ENCODE results near the gene GPBAR1.
"Not testable (repeated sequence)": the region's sequence is repeated elsewhere in the genome, so short reads cannot be mapped to it uniquely, and the experiment has no call there.

Gene GPBAR1

DNA sequence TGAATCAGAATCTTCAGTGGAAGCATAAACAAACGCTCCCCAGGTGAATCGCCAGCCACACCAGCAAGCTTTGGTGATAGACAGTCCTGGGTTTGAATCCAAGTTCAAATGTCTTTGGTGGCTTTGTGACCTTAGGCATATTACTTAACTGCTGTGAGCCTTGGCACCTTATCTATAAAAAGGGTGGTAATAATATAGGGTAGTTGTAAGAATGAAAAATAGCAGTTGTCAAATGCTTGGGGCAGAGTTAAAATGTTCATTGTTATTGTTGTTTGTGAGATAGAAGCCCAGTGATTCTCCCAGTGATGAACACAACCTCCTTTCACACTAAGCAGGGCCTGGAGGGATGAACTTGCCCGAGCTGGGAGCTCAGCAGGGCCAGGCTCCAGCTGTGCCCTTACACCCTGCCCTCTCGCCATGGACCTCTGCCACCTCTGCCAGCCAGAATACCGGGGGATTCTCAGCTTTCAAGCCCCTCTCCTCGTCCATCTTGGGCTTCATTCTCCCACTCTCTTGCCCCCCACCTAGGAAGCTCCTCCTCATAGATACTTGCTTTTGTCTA, 37.6 kb downstream of the GPBAR1 start:
- H3K27ac ChIP-seq (ENCODE audit: low read length) = no peak overlapping the region

DNA sequence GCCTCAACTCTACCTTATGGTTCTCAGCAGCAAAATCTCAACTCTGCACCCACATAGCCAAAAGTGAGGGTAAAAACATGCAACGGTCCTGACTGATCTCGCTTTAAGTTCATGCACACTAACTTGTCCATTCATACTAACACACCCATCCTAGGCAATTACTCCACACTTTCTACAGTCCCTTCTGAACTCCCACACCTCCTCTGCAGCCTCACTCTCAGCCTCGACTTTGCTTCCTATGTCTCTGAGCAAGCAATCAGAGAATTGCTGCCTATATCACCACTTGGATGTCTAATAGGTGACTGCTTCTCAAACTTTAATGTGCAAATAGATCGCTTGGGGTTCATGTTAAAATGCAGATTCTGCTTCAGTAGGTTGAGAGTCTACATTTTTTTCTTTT, 39.3 kb downstream of the GPBAR1 start:
- WGBS (ENCODE audit: insufficient coverage, insufficient read length) = no CpG with 5 or more reads among the region's 4 CpGs
- no peaks in the 10 kb centered on the region for H3K9me3 ChIP-seq (ENCODE audit: control insufficient read depth, insufficient read depth, low read length)
- no peaks in the 10 kb centered on the region for H3K36me3 ChIP-seq (ENCODE audit: control insufficient read depth, insufficient read depth, low read length)
- H3K27ac ChIP-seq (ENCODE audit: low read length) = no peak overlapping the region
- no peak for DNase-seq (ENCODE audit: low read depth, low spot score)
- H3K4me1 ChIP-seq (ENCODE audit: control insufficient read depth, insufficient read depth, low read length) = no peaks in the 10 kb centered on the region; the same call in 1 of the 2 replicates
- no peak overlapping the region for H3K4me3 ChIP-seq (ENCODE audit: low read length)
- H3K27me3 ChIP-seq (ENCODE audit: control insufficient read depth, insufficient read depth, low read length) = no peaks in the 10 kb centered on the region

More for the DNA sequence above, 37.6 kb downstream of the GPBAR1 start:
- WGBS (ENCODE audit: insufficient coverage, insufficient read length) = no CpG with 5 or more reads among the region's 6 CpGs
- Histone ChIP-seq H3K36me3 (ENCODE audit: control insufficient read depth, insufficient read depth, low read length) (no peaks in the 10 kb centered on the region), H3K9me3 (ENCODE audit: control insufficient read depth, insufficient read depth, low read length) (no peaks in the 10 kb centered on the region), H3K4me1 (ENCODE audit: control insufficient read depth, insufficient read depth, low read length) (peaks cover 2% of the 10 kb centered on the region; the same call in 1 of the 2 replicates), H3K27me3 (ENCODE audit: control insufficient read depth, insufficient read depth, low read length) (no peaks in the 10 kb centered on the region), H3K4me3 (ENCODE audit: low read length) (no peak overlapping the region)
- no peak for DNase-seq (ENCODE audit: low read depth, low spot score)

- no CpG with 5 or more reads among the region's 9 CpGs for WGBS (ENCODE audit: insufficient coverage, insufficient read length)
- DNase-seq (ENCODE audit: low read depth, low spot score) = peak; percentile 83
- H3K36me3 ChIP-seq (ENCODE audit: control insufficient read depth, insufficient read depth, low read length) = no peaks in the 10 kb centered on the region
- no peak overlapping the region for H3K27ac ChIP-seq (ENCODE audit: low read length)
- H3K27me3 ChIP-seq (ENCODE audit: control insufficient read depth, insufficient read depth, low read length) = no peaks in the 10 kb centered on the region
- H3K4me3 ChIP-seq (ENCODE audit: low read length) = no peak overlapping the region
- no peaks in the 10 kb centered on the region for H3K4me1 ChIP-seq (ENCODE audit: control insufficient read depth, insufficient read depth, low read length)
- no peaks in the 10 kb centered on the region for H3K9me3 ChIP-seq (ENCODE audit: control insufficient read depth, insufficient read depth, low read length)
Measured at GRCh38 chr2:218301176-218301819, 40.5 kb downstream of the GPBAR1 start.

DNA sequence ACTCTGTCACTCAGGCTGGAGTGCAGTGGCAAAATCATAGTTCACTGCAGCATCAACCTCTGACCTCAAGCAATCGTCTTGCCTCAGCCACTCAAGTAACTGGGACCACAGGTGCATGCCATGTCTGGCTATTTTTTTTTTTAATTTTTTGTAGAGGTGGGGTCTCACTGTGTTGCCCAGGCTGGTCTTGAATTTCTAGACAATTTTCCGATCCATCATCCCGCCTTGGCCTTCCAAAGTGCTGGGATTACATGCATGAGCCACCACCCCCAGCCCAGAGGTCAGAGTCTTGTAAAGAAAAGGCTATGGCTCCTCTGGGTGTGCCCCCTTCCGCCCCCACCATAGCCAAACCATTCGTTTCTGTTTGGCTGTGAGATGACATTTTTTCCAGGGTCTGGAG, 44.6 kb downstream of the GPBAR1 start:
- Histone ChIP-seq H3K27me3 (ENCODE audit: control insufficient read depth, insufficient read depth, low read length) (no peaks in the 10 kb centered on the region), H3K4me1 (ENCODE audit: control insufficient read depth, insufficient read depth, low read length) (no peaks in the 10 kb centered on the region), H3K9me3 (ENCODE audit: control insufficient read depth, insufficient read depth, low read length) (no peaks in the 10 kb centered on the region), H3K27ac (ENCODE audit: low read length) (no peak overlapping the region), H3K4me3 (ENCODE audit: low read length) (no peak overlapping the region), H3K36me3 (ENCODE audit: control insufficient read depth, insufficient read depth, low read length) (no peaks in the 10 kb centered on the region)
- WGBS (ENCODE audit: insufficient coverage, insufficient read length) = no CpG with 5 or more reads among the region's 5 CpGs
- no peak for DNase-seq (ENCODE audit: low read depth, low spot score)

- whole genome bisulfite sequencing (ENCODE audit: insufficient coverage, insufficient read length) = no CpG with 5 or more reads among the region's 9 CpGs
- H3K4me1 ChIP-seq (ENCODE audit: control insufficient read depth, insufficient read depth, low read length) = no peaks in the 10 kb centered on the region
Measured at GRCh38 chr2:218306184-218306920, 45.5 kb downstream of the GPBAR1 start.

DNA sequence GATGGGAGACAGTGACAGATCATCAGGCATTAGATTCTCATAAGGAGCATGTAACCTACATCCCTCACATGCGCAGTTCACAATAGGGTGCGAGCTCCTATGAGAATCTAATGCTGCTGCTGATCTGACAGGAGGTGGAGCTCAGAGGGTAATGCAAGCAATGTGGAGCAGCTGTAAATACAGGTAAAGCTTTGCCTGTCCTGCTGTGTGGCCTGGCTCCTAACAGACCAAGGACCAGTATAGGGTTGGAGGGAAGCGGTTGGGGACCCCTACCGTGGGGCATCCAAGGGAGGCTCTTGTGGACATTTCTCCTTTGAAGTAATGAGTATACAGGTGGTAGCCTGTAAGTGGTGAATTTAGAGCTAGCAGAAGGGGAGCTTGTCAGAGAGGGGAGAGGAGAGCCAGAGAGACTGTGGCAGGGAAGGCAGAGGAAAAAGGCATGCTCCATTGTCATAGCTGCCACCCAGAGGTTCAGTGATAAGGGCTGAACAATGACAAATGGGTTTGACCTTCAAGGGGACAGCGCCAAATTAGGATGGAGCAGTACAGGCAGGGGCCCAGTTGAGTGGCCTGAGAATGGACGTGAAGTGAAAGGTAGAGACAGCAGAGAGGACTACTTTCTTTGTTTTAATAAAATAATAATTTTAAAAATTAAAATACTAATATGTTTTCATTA, 46.7 kb downstream of the GPBAR1 start:
- Histone ChIP-seq H3K27me3 (ENCODE audit: control insufficient read depth, insufficient read depth, low read length) (no peaks in the 10 kb centered on the region), H3K36me3 (ENCODE audit: control insufficient read depth, insufficient read depth, low read length) (no peaks in the 10 kb centered on the region), H3K4me1 (ENCODE audit: control insufficient read depth, insufficient read depth, low read length) (no peaks in the 10 kb centered on the region), H3K4me3 (ENCODE audit: low read length) (no peak overlapping the region), H3K27ac (ENCODE audit: low read length) (no peak overlapping the region), H3K9me3 (ENCODE audit: control insufficient read depth, insufficient read depth, low read length) (no peaks in the 10 kb centered on the region)
- no peak for DNase-seq (ENCODE audit: low read depth, low spot score)
- no CpG with 5 or more reads among the region's 6 CpGs for WGBS (ENCODE audit: insufficient coverage, insufficient read length)

More at GRCh38 chr2:218306184-218306920, 45.5 kb downstream of the GPBAR1 start:
- Histone ChIP-seq H3K36me3 (ENCODE audit: control insufficient read depth, insufficient read depth, low read length) (no peaks in the 10 kb centered on the region), H3K27me3 (ENCODE audit: control insufficient read depth, insufficient read depth, low read length) (no peaks in the 10 kb centered on the region), H3K4me3 (ENCODE audit: low read length) (no peak overlapping the region), H3K9me3 (ENCODE audit: control insufficient read depth, insufficient read depth, low read length) (no peaks in the 10 kb centered on the region), H3K27ac (ENCODE audit: low read length) (no peak overlapping the region)
- DNase-seq (ENCODE audit: low read depth, low spot score) = no peak

- Histone ChIP-seq H3K27ac (ENCODE audit: low read length) (no peak overlapping the region), H3K9me3 (ENCODE audit: control insufficient read depth, insufficient read depth, low read length) (no peaks in the 10 kb centered on the region), H3K4me1 (ENCODE audit: control insufficient read depth, insufficient read depth, low read length) (no peaks in the 10 kb centered on the region), H3K36me3 (ENCODE audit: control insufficient read depth, insufficient read depth, low read length) (no peaks in the 10 kb centered on the region), H3K4me3 (ENCODE audit: low read length) (no peak overlapping the region), H3K27me3 (ENCODE audit: control insufficient read depth, insufficient read depth, low read length) (no peaks in the 10 kb centered on the region)
- WGBS (ENCODE audit: insufficient coverage, insufficient read length) = no CpG with 5 or more reads among the region's 11 CpGs
- DNase-seq (ENCODE audit: low read depth, low spot score) = no peak
Measured at GRCh38 chr2:218310853-218311540, 50.2 kb downstream of the GPBAR1 start.

- H3K27me3 ChIP-seq (ENCODE audit: control insufficient read depth, insufficient read depth, low read length); H3K4me1 ChIP-seq (ENCODE audit: control insufficient read depth, insufficient read depth, low read length); H3K9me3 ChIP-seq (ENCODE audit: control insufficient read depth, insufficient read depth, low read length); H3K36me3 ChIP-seq (ENCODE audit: control insufficient read depth, insufficient read depth, low read length); H3K27ac ChIP-seq (ENCODE audit: low read length); DNase-seq (ENCODE audit: low read depth, low spot score); H3K4me3 ChIP-seq (ENCODE audit: low read length): not testable (repeated sequence)
- WGBS (ENCODE audit: insufficient coverage, insufficient read length) = no CpG with 5 or more reads among the region's 11 CpGs
Measured at GRCh38 chr2:218311541-218312266, 50.9 kb downstream of the GPBAR1 start.

DNA sequence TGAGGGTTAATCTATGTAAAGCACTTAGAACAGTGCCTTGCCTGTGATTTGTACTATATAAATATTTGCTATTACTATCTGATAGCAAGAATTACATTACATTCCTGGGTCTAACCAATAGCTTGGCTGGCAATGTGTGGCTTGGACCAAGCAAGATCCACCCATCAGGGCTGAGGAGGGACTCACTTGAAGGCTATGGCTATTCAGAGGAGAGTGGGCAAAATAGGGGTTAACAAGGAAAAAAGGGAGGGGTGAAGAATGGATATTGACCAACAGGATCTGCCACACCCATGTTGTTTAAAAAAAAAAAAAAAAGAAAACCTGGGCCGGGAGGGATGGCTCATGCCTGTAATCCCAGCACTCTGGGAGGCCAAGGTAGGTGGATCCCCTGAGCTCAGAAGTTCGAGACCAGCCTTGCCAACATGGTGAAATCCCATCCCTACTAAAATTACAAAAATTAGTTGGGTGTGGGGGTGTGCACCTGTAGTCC, 51.5 kb downstream of the GPBAR1 start:
- no peak overlapping the region for H3K27ac ChIP-seq (ENCODE audit: low read length)
- WGBS (ENCODE audit: insufficient coverage, insufficient read length) = no CpG with 5 or more reads among the region's 2 CpGs

More for the DNA sequence above, 51.5 kb downstream of the GPBAR1 start:
- no peak overlapping the region for H3K4me3 ChIP-seq (ENCODE audit: low read length)
- DNase-seq (ENCODE audit: low read depth, low spot score) = no peak
- no peaks in the 10 kb centered on the region for H3K27me3 ChIP-seq (ENCODE audit: control insufficient read depth, insufficient read depth, low read length)
- no peaks in the 10 kb centered on the region for H3K4me1 ChIP-seq (ENCODE audit: control insufficient read depth, insufficient read depth, low read length)
- H3K9me3 ChIP-seq (ENCODE audit: control insufficient read depth, insufficient read depth, low read length) = no peaks in the 10 kb centered on the region
- no peaks in the 10 kb centered on the region for H3K36me3 ChIP-seq (ENCODE audit: control insufficient read depth, insufficient read depth, low read length)

Measured in iPS DF 6.9 (cell line).